Urothelium cell line (cell line): Measurements from ENCODE around the gene BANP.
"Not testable (repeated sequence)": the region's sequence is repeated elsewhere in the genome, so short reads cannot be mapped to it uniquely, and the experiment has no call there.

Experiments
- DNase-seq: peaks from one replicate; pipeline ENCODE4 v3.0.0; 2011; ENCODE audit warnings: low spot score, mixed read lengths
- FAIRE-seq: peaks from 2 replicates; lab custom pipeline; 2011; peaks lifted over from hg19 to GRCh38; lab: Jason Lieb, UNC

BANP gene

DNA sequence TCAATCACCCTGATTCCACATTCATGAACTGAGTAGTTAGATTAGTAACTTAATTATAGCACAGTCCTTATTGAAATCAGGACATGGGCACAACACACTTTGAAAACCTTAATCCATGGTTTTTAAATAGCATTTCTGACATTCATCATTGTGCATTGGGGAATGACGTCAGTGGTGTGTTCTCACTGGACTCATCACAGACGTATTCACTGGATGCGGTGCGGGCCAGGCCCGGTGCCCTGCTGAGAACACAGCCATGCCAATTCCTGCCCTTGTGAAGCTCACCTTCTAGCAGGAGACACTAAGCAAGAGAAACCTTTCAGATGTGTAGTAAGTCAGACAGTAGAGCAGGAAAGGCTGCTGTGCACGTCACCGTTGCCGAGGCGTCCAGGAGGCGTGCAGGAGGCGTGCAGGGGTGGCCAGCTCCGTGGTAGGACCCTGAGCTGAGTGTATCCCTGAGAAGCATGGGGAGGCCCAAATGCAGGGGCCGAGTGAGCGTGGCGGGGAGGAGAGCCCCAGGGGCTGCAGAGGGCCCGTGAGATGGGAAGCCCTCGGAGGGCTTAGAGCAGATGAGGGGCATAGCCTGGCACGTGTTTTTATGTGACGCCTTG, 12.9 kb downstream of the BANP start:
- DNase-seq (no peak), FAIRE-seq (no peak)

DNA sequence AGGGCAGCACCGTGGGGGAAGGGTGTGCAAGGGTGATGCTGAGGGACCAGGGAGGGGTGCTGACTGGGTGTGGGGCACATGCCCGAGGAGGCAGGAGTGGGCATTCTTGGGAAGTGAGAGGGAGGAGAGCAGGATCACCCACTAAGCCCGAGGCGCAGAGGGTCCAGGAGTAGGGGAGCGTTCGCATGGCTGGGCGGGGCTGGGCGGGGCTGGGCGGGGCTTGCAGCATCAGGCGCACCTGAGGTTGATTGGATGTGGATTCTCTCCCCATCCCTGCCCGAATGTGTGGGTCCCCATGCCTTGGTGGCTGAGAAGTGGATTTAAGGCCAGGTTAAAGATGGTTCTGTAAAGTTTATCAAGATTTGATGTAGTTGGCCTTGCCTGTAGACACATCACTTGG, 14.2 kb downstream of the BANP start:
- DNase-seq = no peak
- no peak for FAIRE-seq

DNA sequence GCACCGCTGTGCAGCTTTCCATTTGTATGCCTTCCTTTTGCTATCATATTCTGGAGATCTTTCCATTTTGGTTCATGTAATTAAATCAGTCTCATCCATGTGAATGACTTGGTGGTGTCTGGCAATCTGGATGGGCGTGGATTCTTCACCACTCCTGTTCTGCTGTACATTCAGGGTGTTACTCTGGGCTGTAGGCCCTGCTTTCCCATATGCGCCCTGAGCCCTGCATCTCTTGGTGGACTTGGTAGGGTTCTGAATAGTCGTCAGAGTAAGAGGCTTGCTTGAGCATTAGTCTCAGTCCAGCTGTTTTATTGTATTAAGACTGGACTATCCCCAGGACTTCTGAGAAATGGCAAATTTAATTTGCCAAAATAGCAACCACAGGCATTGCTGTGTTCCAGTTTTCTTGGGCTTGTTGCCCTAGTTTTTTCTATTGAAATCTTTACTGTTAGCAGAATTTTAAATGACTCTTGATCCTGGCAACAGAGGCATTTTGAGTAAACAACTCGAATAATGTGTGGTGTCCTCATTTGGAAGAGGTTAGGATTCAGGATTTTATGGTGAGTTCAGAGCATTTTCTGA, 14.9 kb downstream of the BANP start:
- FAIRE-seq (no peak), DNase-seq (no peak)

DNA sequence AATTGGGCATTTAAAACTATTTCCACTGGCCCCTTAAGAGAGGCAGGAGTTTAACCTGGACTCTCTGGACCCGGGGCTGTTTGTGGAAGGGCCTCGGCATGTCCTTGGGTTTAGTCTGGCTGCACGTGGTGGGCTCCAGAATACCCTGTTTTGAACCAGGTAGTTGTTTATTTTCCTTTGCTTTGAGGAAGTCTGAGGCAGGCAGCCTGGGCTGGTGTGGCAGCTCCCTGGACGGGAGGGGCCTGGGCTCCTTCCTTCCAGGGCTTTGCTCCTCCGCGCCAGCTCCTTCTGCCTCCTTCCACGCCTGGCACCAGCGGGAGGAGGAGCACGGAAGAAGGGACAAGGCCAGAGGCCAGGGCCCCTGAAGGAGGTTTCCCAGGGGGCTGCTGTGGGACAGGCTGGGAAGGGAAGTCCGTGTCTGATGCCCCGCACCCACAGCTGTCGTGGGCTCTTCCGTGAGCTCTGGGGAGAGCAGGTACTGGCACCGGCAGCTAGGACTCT, 15.5 kb downstream of the BANP start:
- FAIRE-seq (no peak), DNase-seq (no peak)

DNA sequence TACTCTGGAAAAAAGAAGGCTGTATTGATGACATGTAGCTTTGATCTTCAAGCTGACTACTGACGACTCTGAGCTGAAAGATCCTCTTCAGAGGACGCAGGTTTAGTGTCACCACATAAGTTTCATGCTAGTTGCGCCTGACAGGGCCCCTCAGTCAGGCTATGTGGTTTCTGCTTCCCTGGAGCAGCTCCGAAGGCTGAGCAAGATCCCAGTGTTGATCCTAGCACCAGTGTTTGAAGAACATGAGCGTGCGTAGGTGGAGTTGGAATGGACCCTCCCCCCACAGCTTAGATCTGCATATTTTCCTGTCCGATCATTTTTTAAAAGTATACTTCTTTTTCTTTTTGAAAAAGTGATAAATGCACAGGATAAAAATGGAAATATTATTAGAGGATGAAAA, 17.3 kb downstream of the BANP start:
- FAIRE-seq (no peak), DNase-seq (no peak)

DNA sequence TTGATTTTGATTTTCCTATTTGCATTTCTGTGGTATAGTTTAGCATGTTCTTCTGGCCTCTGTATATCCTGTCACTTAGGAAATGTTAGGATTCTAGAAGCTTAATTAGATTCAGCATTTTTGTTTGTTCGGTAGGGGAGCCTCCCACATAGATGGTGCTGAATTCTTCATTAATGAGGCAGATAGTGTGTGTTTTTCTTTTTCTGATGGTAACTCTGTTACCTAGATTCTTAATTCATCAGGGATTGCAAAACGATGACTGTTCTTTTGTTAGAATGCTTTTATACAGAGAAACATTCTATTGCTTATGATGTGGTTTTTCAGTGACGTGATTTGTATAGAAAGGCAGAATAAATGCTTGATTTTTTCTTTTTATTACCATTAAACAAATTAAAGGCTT, 19.0 kb downstream of the BANP start:
- no peak for FAIRE-seq
- DNase-seq = no peak

DNA sequence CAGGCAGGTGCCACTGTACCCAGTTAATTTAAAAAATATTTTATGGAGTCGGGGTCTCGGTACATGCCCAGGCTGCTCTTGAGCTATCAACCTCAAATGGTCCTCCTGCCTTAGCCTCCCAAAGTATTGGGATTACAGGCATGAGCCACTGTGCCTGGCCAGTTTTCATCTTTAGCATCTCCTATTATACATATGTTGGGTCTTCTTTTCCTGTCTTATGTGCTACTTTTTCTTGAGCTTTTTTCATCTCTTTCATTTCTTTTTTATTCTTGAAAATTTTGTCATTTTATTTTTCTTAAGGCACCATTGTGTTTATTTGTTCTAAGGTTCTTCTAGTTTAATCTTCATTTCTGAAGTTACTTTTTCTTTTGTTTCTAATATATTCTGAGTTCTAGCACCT, 20.7 kb downstream of the BANP start:
- FAIRE-seq (no peak), DNase-seq (no peak)

DNA sequence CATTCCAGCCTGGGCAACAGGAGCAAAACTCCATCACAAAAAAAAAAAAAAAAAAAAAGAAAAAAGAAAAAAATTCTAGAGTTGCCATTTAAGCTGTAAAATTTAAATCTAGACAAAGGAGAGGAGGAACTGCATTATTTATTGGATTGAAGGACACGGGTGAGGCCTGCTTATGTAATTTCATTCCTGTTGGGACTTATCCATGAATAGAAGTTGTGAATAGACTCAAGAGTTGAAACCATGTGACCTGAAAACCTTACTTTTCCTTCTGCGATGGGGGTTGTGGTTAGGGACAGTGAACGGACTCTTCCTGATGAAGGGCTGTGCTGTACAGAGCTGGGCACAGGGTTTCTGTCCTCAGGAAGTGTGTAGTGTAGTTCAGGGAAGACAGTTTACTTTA, 22.5 kb downstream of the BANP start:
- FAIRE-seq (no peak), DNase-seq (no peak)

DNA sequence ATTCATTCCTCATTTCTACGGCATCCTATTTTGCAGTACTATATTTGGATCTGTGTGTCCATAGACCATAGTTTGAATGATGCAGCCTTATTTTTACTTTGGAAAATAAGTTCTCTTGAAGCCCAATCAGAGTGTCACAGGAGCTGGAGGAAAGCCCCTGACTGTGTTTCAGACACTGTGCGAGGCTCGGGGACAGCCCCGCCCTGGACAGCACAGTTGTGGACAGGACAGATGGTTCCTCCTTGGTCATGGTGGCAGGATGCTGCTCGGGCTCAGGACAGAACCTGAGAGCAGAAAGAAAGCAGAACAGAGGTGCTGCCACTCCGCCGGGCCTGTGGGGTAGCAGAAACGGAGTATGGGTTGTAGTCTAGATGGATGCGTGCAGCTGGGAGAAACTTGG, 22.9 kb downstream of the BANP start:
- FAIRE-seq = no peak

DNA sequence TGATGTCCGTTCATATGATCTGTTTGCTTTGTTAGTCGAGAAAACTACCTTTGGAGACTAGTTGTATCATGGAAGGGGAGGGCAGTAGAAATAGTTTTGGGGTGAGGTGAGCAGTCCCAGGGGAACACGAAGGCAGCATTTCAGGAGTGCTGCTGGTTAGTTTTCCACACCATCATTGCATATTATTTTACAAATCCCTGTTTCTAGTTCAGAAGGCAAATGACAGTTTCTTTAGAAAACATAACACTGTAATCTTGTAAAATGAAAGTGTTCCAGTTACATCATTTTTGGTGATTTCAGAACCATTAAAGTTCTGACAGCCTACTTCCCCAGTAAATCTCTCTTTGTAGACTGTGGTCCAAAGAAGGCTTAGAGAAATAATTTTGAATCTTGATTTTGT, 25.4 kb downstream of the BANP start:
- DNase-seq = no peak
- no peak for FAIRE-seq

More for the DNA sequence above, 22.9 kb downstream of the BANP start:
- DNase-seq = no peak

DNA sequence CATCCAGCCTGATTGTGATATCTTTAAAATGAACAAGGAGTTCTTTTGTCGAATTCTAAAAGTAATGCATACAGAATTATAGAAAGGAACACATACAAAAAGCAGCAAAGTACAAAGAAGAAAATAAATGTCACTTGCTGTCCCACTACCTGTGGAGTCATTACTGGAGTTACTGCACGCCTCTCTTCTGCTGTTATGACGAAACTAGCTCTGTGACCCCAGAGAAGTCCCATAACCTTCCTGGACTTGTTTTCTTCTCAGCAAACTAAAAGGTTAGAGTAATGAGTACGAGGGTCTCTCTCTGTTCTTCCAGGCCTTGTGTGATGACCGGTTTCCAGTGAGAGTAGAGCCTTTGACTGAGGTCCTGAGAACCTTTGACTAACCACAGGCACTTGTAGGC, 26.9 kb downstream of the BANP start:
- DNase-seq (no peak), FAIRE-seq (no peak)

DNA sequence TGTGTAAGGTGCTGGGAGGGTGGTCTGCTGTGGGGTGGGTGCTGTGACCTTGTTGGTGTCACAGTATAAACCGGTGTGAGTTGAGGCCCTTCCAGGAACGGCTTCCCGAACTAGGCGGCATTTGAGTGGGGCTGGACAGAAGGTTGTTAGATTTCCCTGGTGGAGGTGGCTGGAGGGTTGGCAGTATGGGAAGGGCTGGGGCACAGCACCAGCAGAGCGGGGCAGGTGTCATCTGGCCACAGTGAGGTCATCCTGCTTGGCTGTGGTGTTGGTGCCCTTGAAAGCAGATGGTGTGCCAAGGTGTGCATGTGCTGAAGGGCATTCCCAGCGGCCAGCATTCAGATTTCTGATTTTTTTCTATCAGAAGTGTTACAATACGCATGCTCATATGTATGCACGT, 28.1 kb downstream of the BANP start:
- FAIRE-seq = no peak

DNA sequence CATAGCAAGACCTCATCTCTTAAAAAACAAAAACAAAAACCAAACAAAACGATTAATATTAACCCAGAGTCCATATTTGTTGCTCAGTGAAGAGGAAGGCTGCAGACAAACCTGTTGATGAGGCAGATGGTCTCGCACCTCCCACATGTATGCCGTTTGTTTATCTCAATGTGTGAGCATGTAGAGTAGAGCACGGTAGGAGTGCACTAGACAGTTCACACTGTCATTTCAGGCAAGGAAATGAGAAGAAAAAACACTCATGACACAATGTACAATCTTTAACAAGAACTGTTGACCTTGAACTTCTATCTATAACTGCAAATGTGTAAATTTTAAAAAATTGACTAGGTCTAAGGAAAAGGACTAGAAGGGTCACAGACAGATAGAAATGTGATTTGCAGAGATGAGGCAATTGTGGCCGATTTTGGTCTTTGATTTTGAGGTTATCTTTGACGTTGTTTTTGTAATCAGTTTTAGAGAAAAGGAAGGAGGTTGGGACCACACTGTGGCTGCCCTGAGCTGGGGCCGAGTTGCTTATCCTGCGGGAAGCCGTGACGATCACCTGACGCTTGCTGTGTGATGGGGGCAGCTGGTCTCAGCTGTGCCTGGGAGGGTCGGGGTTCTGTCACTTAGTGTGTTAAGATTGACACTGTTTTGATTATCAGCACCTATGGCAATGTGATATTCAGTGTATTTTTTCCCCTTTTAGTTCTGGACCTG, 28.8 kb downstream of the BANP start:
- FAIRE-seq = not testable (repeated sequence)

More for the DNA sequence above, 28.1 kb downstream of the BANP start:
- no peak for DNase-seq

DNA sequence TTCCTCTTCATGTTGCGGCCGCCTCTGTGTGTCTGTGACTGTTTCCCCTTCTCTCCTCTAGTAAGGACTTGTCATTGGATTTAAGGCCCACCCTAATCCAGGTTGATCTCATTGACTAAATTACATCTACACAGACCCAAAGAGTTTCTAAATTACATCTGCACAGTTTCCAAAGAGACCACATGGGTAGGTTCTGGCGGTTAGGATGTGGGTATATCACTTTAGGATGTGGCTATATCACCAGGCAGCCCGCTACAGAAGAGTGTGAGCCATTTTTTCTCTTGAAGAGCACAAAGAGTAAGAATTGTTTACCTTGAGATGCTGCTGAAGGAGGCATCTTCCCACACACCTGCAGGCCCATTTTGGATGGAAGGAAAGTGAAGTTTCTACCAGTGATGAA, 30.1 kb downstream of the BANP start:
- DNase-seq, FAIRE-seq: not testable (repeated sequence)

More for the DNA sequence above, 28.8 kb downstream of the BANP start:
- DNase-seq = not testable (repeated sequence)

DNA sequence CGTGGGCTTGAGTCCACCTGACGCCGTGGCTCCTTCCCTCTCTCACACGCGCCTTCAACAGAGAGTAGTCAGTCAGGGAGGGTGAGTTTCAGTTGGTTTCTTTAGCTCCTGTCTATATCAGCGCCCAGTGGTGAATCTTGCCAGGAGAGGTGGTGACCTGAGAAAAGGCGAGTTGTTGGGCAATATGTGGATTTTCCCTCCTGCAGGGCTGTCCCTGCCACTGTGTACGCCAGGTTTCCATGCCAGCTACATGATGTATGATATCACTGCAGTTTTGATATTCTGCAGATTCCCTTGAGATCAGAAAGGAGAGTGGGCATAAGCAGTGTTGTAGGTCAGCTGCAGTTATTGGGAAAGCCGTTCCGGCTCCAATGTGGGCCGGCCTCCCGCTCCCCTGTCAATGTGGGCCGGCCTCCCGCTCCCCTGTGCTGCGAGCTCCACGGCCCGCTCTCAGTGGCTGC, 31.4 kb downstream of the BANP start:
- DNase-seq = no peak

DNA sequence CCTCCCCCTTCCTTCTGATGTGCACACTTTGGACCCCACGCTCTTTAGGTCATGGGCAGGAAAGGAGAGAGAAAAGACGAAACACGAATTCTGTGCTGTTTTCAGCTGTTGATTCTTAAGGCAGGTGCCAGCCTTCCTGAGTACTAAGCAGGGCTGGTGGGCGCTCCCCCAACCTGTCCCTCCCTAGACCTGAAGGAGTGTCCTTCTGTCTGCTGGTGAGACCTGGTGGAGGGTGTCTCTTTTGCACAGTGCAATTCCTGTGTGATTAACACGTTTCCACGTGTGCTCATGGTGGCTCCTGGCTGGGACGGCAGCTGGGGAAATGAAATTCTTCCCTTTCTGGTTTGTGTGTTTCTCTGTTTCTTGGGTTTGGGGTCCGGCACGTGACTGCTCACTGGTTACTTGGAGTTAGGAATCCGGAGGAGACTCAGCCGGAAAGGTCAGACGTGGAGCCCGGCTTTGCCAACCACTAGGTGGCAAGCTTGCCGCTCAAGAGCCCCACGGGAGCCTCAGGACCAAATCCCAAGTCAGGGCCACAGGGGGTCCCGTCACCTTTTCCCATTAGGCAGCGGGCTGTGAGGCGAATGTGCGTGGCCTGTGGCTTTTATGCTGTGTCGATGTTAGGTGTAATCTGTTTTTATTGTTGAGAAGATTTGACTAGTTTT, 32.0 kb downstream of the BANP start:
- not testable (repeated sequence) for FAIRE-seq, DNase-seq

More for the DNA sequence above, 31.4 kb downstream of the BANP start:
- FAIRE-seq = no peak

DNA sequence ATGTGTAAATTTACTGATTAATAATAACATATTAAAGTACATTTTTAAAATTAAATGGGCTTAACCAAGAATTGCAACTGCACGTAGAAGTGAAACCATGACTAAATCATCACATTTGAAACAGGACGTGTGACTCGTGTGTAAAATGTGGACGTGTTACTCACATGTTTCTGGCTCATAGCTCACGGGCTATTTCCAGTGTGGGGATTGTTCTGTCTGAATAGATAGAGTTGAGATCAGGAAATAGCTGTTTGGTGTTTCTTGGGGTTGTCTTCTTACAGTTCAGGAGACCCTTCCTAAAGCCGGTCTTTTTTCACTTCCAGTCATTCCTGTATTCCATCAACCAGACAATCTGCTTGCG, 32.5 kb downstream of the BANP start:
- not testable (repeated sequence) for FAIRE-seq, DNase-seq

DNA sequence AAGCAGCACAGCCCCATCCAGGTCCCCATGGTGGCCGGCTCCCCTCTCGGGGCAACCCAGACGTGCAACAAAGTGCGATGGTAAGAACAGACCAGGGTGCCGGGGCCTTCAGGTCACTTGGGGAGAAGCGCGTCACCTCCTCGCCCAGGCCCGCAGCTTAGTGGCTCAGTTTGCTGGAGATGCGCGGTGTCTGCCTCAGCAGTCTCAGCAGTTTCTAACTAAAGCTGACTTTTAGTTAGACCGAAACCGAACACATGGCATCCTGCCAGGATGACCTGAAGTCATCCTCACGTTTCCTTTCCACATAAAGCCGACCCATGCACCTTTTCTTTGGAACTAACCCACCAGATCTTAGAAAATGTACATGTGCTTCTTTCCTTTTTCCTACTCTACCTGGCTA, 32.9 kb downstream of the BANP start:
- not testable (repeated sequence) for DNase-seq, FAIRE-seq

DNA sequence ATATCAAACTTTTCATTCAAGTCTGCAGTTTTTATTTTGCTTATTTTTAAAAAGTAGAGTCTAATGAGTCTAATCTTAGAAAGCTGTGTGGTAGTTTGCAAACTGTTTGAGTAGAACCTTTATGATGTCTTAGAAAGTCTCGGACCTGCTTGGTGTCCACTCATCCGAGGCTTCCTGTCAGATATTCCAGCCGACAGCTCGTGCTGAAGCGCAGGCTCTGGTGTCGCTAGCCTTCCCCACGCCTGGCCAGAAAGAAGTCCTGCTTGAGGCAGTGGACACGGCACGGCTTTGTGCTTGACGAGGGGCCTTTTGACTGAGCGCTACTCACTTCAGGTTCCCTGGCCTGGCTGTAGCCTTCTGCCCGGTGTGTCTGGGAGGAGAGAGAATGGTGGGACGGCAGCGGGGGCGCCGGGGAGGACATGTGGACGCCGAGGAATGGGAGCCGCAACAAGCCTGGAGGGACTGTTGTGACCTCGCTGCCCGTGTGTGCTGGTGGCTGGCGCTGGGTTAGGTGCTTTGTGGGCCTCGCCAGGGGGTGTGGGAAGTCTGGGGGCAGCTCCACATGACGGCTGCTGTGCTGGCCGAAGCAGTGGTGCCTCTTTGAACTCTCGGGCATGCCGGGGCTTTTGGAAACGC, 33.5 kb downstream of the BANP start:
- FAIRE-seq (no peak), DNase-seq (no peak)

DNA sequence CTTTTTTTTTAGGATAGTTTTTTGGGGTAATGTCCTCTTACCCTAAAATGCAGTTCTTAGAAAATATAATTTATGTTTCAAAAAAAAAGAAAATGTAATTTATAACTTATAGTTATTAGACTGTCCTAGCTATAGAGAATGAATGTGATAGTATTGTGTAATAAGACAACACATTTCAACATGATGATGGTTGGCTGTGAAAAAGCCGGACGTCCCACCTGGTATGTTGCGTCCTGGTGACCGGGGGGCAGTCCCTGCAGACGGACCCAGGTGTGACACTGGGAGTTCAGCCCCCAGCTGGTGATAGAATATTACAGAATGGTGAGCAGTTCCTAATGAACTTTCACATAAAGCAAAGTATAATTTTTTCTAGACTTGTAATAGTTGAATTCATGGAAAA, 34.3 kb downstream of the BANP start:
- not testable (repeated sequence) for FAIRE-seq, DNase-seq

DNA sequence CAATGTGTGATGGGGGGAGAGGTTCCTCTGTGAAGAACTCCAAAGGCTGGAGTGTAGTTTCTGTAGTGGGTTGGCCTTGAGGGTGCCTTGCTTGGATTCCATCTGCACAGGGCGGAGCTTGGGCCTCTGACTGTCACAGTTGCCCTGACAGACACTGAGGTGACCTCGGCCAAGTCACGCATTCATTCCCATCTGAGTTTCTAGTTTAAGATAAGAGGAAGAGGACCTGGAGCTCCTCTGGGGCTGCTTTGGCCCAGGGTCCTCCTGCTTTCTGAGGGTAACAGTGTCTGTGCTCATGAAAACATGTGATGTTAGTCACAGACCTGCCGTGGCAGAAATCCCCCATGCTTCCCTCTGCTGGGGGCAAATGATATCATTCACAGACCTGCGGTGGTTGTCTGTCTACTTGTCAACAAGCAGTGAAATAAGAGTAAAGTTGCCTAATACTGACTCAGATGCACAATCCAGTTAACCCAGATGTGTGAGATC, 35.2 kb downstream of the BANP start:
- not testable (repeated sequence) for DNase-seq, FAIRE-seq
